Gastrocnemius medialis (tissue), 4 donors: Measurements from ENCODE around the gene PSORS1C2.

Source experiments
- POLR2A ChIP-seq, 2 donors: fragments of 450-650 bp; IDR thresholded peaks; one replicate each; pipeline ENCODE4 v1.6.1; 2017; ENCODE audit warnings: antibody characterized with exemption in 2 of 2, mild to moderate bottlenecking in 2 of 2, moderate library complexity in 2 of 2
- TF ChIP-seq, protein P1 (sequence below), 5 experiments: fragments of 450-650 bp in 3 of 5; fragments of 200-600 bp in 2 of 5; sonication (generic) in 2 of 5; IDR thresholded peaks in 4 of 5; conservative IDR thresholded peaks in 1 of 5; 1 replicate in 4 of 5; 2 replicates in 1 of 5; pipeline ENCODE4 v1.5.1; 2016 to 2019; ENCODE audit warnings: antibody characterized with exemption in 5 of 5, mild to moderate bottlenecking in 3 of 5, moderate library complexity in 3 of 5

DNA sequence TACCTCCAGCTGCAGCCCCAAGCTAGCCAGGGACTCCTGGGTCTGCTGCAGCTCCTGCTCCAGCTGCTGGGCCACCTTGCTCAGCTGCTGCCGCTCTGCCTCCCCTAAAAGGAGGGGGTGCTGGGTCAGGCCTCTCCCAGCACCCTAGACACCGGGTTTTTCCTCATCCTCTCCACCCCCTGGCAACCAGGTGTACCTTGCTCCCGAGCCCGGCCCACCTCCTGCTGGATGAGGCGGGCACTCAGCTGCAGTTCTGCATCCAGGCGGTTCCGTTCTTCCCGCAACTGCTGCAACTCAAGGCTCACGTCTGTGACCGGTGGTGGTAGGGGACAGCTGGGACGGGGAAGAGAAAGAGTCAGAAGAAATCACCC, 6.1 kb upstream of the PSORS1C2 start:
- TF ChIP-seq POLR2A (IDR thresholded peaks at IDR 0.05) = no peak
- TF ChIP-seq, protein P1, sequence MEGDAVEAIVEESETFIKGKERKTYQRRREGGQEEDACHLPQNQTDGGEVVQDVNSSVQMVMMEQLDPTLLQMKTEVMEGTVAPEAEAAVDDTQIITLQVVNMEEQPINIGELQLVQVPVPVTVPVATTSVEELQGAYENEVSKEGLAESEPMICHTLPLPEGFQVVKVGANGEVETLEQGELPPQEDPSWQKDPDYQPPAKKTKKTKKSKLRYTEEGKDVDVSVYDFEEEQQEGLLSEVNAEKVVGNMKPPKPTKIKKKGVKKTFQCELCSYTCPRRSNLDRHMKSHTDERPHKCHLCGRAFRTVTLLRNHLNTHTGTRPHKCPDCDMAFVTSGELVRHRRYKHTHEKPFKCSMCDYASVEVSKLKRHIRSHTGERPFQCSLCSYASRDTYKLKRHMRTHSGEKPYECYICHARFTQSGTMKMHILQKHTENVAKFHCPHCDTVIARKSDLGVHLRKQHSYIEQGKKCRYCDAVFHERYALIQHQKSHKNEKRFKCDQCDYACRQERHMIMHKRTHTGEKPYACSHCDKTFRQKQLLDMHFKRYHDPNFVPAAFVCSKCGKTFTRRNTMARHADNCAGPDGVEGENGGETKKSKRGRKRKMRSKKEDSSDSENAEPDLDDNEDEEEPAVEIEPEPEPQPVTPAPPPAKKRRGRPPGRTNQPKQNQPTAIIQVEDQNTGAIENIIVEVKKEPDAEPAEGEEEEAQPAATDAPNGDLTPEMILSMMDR (IDR thresholded peaks at IDR 0.05 in 4 of 5, conservative IDR thresholded peaks at IDR 0.05 in 1 of 5) = no peak
